Kidney epithelial cell (primary cell): ENCODE results near the gene NPAS4. TPM values are rescaled to one million over a fixed set of nuclear protein-coding genes. Genes with fewer than 3 reads are reported as not detected.

Experiments used
- DNase-seq: peaks from one replicate; pipeline ENCODE4 v3.0.0-alpha.2; 2010; ENCODE audit warnings: low read depth
- H3K27me3 ChIP-seq: 2 replicates; pipeline ENCODE4 v1.6.0; 2011; ENCODE audit warnings: low read length; ENCODE audit not compliant: control insufficient read depth, insufficient read depth
- H3K36me3 ChIP-seq: 2 replicates; pipeline ENCODE4 v1.5.1; 2011; ENCODE audit warnings: low read length; ENCODE audit not compliant: control insufficient read depth, insufficient read depth
- H3K4me3 ChIP-seq: 2 replicates; pipeline ENCODE4 v1.5.1; 2011; ENCODE audit warnings: low read depth, mild to moderate bottlenecking, control low read depth, low read length
- CTCF ChIP-seq: IDR thresholded peaks from 2 replicates; pipeline ENCODE4 v1.5.1; 2011; ENCODE audit warnings: mild to moderate bottlenecking, moderate library complexity, low read length, control low read depth, inconsistent platforms; ENCODE audit not compliant: insufficient read depth, poor library complexity, severe bottlenecking
- total RNA-seq: library from RNA; depleted of rRNA; stranded (reverse); fragments of >200 nt; gene quantifications from 2 replicates; pipeline ENCODE4 v1.2.3, GENCODE V29; 2015

The NPAS4 gene
- total RNA-seq, 1 donor from 2014 or later = not detected

GRCh38 chr11:66447012-66447411 lies 26.2 kb downstream of the NPAS4 start:
- TF ChIP-seq CTCF = no peak
- DNase-seq = no peak
- Histone ChIP-seq H3K27me3 (no peaks in the 10 kb centered on the region), H3K4me3 (no peak overlapping the region), H3K36me3 (no peaks in the 10 kb centered on the region)

- no peak for TF ChIP-seq CTCF
- H3K4me3 ChIP-seq = no peak overlapping the region
- no peaks in the 10 kb centered on the region for H3K36me3 ChIP-seq
- no peak for DNase-seq
- H3K27me3 ChIP-seq = peaks cover 2% of the 10 kb centered on the region
Measured at GRCh38 chr11:66448523-66448922, 27.7 kb downstream of the NPAS4 start.

- peaks cover 2% of the 10 kb centered on the region for H3K27me3 ChIP-seq
- no peaks in the 10 kb centered on the region for H3K36me3 ChIP-seq
- no peak for DNase-seq
- no peak for TF ChIP-seq CTCF
- no peak overlapping the region for H3K4me3 ChIP-seq
Measured at GRCh38 chr11:66450560-66450959, 29.7 kb downstream of the NPAS4 start.

- no peak for DNase-seq
- H3K4me3 ChIP-seq = no peak overlapping the region
- TF ChIP-seq CTCF = no peak
- H3K27me3 ChIP-seq = peaks cover 2% of the 10 kb centered on the region
- no peaks in the 10 kb centered on the region for H3K36me3 ChIP-seq
Measured at GRCh38 chr11:66451663-66452062, 30.8 kb downstream of the NPAS4 start.

GRCh38 chr11:66454247-66454646 lies 33.4 kb downstream of the NPAS4 start:
- TF ChIP-seq CTCF = no peak
- Histone ChIP-seq H3K27me3 (peaks cover 2% of the 10 kb centered on the region), H3K36me3 (no peaks in the 10 kb centered on the region), H3K4me3 (no peak overlapping the region)
- no peak for DNase-seq

- H3K4me3 ChIP-seq = no peak overlapping the region
- DNase-seq = no peak
- H3K36me3 ChIP-seq = no peaks in the 10 kb centered on the region
- peaks cover 2% of the 10 kb centered on the region for H3K27me3 ChIP-seq
- TF ChIP-seq CTCF = no peak
Measured at GRCh38 chr11:66454828-66455227, 34.0 kb downstream of the NPAS4 start.
